Liver (tissue), 3 donors: ENCODE results near the gene PCAT6.

Experiments
- EGR1 ChIP-seq, 2 donors: IDR thresholded peaks; 2 replicates each; pipeline ENCODE4 v1.6.1; 2016 to 2018; ENCODE audit warnings: antibody characterized with exemption in 2 of 2, low read depth in 2 of 2
- JUND ChIP-seq, 2 donors: IDR thresholded peaks; 2 replicates each; pipeline ENCODE4 v1.6.1; 2016; ENCODE audit warnings: antibody characterized with exemption in 2 of 2
- NR2F2 ChIP-seq: IDR thresholded peaks from 2 replicates; pipeline ENCODE4 v1.6.1; 2016; ENCODE audit warnings: antibody characterized with exemption
- RAD21 ChIP-seq, 2 donors: IDR thresholded peaks; 2 replicates each; pipeline ENCODE4 v1.6.1; 2016; ENCODE audit warnings: antibody characterized with exemption in 2 of 2, mild to moderate bottlenecking in 2 of 2
- YY1 ChIP-seq: IDR thresholded peaks from 2 replicates; pipeline ENCODE4 v1.6.1; 2016; ENCODE audit warnings: antibody characterized with exemption, mild to moderate bottlenecking
- TF ChIP-seq, protein P1 (sequence below): fragments of 150-350 bp; IDR thresholded peaks from 2 replicates; pipeline ENCODE4 v1.5.1; 2017; ENCODE audit warnings: improper control_type of control experiment, low read depth, low read length; ENCODE audit not compliant: missing input control
- TF ChIP-seq, protein P2 (sequence below): IDR thresholded peaks from 2 replicates; pipeline ENCODE4 v1.6.1; 2016; ENCODE audit warnings: antibody characterized with exemption, mild to moderate bottlenecking
- TF ChIP-seq, protein P3 (sequence below): IDR thresholded peaks from 2 replicates; pipeline ENCODE4 v1.6.1; 2016; ENCODE audit warnings: antibody characterized with exemption
- donor health status: healthy.
- donor health status: healthy.

DNA sequence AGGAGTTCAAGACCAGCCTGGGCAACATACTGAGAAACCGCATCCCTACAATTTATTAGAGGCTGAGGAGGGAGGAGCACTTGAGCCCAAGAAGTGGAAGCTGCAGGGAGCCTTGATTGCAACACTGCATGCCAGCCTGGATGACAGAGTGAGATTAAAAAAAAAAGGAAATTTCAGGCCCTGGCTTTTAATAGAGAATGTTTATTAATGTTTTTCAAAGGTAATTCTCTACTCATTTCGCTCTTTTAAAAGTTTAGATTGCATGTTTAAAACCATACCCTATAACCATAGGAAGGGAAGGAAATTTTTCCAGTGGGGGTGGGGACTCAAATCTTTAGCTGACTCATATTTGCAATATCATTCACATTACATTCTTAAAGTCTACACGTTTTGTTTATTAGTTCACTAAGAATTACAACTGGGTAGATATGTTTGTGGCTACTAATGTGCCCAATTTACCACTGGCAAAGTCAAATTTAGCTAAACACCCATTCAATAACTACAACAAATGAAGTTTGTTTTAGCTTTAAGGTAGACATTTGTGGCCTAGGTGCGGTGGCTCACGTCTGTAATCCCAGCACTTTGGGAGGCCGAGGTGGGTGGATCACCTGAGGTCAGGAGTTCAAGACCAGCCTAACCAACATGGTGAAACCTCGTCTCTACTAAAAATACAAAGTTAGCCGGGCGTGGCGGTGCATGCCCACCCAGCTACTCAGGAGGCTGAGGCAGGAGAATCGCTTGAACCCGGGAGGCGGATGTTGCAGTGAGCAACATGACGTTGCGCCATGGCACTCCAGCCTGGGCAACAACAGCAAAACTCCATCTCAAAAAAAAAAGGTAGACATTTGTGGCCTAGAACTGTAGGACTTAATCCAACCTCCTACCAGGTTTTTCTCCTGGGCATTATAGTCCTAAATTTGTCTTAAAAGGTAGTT is 7.5 kb upstream of the PCAT6 start:
- TF ChIP-seq, protein P1, sequence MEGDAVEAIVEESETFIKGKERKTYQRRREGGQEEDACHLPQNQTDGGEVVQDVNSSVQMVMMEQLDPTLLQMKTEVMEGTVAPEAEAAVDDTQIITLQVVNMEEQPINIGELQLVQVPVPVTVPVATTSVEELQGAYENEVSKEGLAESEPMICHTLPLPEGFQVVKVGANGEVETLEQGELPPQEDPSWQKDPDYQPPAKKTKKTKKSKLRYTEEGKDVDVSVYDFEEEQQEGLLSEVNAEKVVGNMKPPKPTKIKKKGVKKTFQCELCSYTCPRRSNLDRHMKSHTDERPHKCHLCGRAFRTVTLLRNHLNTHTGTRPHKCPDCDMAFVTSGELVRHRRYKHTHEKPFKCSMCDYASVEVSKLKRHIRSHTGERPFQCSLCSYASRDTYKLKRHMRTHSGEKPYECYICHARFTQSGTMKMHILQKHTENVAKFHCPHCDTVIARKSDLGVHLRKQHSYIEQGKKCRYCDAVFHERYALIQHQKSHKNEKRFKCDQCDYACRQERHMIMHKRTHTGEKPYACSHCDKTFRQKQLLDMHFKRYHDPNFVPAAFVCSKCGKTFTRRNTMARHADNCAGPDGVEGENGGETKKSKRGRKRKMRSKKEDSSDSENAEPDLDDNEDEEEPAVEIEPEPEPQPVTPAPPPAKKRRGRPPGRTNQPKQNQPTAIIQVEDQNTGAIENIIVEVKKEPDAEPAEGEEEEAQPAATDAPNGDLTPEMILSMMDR: no peak
- TF ChIP-seq EGR1 (IDR thresholded peaks at IDR 0.05; ENCODE audit: low read depth in 2 of 2): no peak
- TF ChIP-seq, protein P2, sequence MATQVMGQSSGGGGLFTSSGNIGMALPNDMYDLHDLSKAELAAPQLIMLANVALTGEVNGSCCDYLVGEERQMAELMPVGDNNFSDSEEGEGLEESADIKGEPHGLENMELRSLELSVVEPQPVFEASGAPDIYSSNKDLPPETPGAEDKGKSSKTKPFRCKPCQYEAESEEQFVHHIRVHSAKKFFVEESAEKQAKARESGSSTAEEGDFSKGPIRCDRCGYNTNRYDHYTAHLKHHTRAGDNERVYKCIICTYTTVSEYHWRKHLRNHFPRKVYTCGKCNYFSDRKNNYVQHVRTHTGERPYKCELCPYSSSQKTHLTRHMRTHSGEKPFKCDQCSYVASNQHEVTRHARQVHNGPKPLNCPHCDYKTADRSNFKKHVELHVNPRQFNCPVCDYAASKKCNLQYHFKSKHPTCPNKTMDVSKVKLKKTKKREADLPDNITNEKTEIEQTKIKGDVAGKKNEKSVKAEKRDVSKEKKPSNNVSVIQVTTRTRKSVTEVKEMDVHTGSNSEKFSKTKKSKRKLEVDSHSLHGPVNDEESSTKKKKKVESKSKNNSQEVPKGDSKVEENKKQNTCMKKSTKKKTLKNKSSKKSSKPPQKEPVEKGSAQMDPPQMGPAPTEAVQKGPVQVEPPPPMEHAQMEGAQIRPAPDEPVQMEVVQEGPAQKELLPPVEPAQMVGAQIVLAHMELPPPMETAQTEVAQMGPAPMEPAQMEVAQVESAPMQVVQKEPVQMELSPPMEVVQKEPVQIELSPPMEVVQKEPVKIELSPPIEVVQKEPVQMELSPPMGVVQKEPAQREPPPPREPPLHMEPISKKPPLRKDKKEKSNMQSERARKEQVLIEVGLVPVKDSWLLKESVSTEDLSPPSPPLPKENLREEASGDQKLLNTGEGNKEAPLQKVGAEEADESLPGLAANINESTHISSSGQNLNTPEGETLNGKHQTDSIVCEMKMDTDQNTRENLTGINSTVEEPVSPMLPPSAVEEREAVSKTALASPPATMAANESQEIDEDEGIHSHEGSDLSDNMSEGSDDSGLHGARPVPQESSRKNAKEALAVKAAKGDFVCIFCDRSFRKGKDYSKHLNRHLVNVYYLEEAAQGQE: no peak
- no peak for TF ChIP-seq NR2F2
- TF ChIP-seq JUND (IDR thresholded peaks at IDR 0.05): no peak
- no peak for TF ChIP-seq YY1
- TF ChIP-seq, protein P3, sequence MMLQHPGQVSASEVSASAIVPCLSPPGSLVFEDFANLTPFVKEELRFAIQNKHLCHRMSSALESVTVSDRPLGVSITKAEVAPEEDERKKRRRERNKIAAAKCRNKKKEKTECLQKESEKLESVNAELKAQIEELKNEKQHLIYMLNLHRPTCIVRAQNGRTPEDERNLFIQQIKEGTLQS: no peak
- no peak for TF ChIP-seq RAD21 (IDR thresholded peaks at IDR 0.05)
